ENCODE results near the gene CRYBG2.

The CRYBG2 gene

GRCh38 chr1:26290882-26291261 lies 63.1 kb downstream of the CRYBG2 start:
- no peaks in the 10 kb centered on the region for H3K9me3 ChIP-seq (replicated peaks; ENCODE audit: insufficient read depth, low read length)
- H3K9ac ChIP-seq (ENCODE audit: low read length): no peak overlapping the region
- H3K36me3 ChIP-seq (replicated peaks; ENCODE audit: insufficient read depth, low read length): no peaks in the 10 kb centered on the region
- H4K20me1 ChIP-seq (ENCODE audit: insufficient read depth, low read length): no peaks in the 10 kb centered on the region
- H3K4me1 ChIP-seq (ENCODE audit: low read length): peaks cover 34% of the 10 kb centered on the region
- no peaks in the 10 kb centered on the region for H3K9me2 ChIP-seq (replicated peaks; ENCODE audit: insufficient read depth, low read length)
- H3F3A ChIP-seq (ENCODE audit: insufficient read depth, low read length): peaks cover 16% of the 10 kb centered on the region
- no peaks in the 10 kb centered on the region for H3K27me3 ChIP-seq (replicated peaks; ENCODE audit: insufficient read depth, low read length)
- H3K4me3 ChIP-seq (ENCODE audit: low read length): no peak overlapping the region
- no peak overlapping the region for H2AFZ ChIP-seq (ENCODE audit: low read length)
- DNase-seq: no peak
- no peaks in the 10 kb centered on the region for H3K79me2 ChIP-seq (ENCODE audit: low read length)
- TF ChIP-seq EZH2 (optimal IDR thresholded peaks at IDR 0.05; ENCODE audit: low read depth, low read length): no peak
- no peak for TF ChIP-seq EZH2phosphoT487 (IDR thresholded peaks at IDR 0.05; ENCODE audit: low read length)
- TF ChIP-seq, protein P1, sequence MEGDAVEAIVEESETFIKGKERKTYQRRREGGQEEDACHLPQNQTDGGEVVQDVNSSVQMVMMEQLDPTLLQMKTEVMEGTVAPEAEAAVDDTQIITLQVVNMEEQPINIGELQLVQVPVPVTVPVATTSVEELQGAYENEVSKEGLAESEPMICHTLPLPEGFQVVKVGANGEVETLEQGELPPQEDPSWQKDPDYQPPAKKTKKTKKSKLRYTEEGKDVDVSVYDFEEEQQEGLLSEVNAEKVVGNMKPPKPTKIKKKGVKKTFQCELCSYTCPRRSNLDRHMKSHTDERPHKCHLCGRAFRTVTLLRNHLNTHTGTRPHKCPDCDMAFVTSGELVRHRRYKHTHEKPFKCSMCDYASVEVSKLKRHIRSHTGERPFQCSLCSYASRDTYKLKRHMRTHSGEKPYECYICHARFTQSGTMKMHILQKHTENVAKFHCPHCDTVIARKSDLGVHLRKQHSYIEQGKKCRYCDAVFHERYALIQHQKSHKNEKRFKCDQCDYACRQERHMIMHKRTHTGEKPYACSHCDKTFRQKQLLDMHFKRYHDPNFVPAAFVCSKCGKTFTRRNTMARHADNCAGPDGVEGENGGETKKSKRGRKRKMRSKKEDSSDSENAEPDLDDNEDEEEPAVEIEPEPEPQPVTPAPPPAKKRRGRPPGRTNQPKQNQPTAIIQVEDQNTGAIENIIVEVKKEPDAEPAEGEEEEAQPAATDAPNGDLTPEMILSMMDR (IDR thresholded peaks at IDR 0.05; ENCODE audit: low read length): no peak
- H3K4me2 ChIP-seq (ENCODE audit: low read depth, low read length): no peak overlapping the region
- H3K27ac ChIP-seq (ENCODE audit: low read length): no peak overlapping the region

- Histone ChIP-seq H3K9me2 (replicated peaks; ENCODE audit: insufficient read depth, low read length) (no peaks in the 10 kb centered on the region), H3K4me1 (ENCODE audit: low read length) (peaks cover 34% of the 10 kb centered on the region), H3K36me3 (replicated peaks; ENCODE audit: insufficient read depth, low read length) (no peaks in the 10 kb centered on the region), H3K79me2 (ENCODE audit: low read length) (no peaks in the 10 kb centered on the region), H3K4me2 (ENCODE audit: low read depth, low read length) (no peak overlapping the region), H3K9ac (ENCODE audit: low read length) (no peak overlapping the region), H3K27me3 (replicated peaks; ENCODE audit: insufficient read depth, low read length) (no peaks in the 10 kb centered on the region), H4K20me1 (ENCODE audit: insufficient read depth, low read length) (no peaks in the 10 kb centered on the region), H3F3A (ENCODE audit: insufficient read depth, low read length) (peaks cover 16% of the 10 kb centered on the region), H3K27ac (ENCODE audit: low read length) (no peak overlapping the region), H2AFZ (ENCODE audit: low read length) (no peak overlapping the region), H3K4me3 (ENCODE audit: low read length) (no peak overlapping the region), H3K9me3 (replicated peaks; ENCODE audit: insufficient read depth, low read length) (no peaks in the 10 kb centered on the region)
- TF ChIP-seq EZH2phosphoT487 (IDR thresholded peaks at IDR 0.05; ENCODE audit: low read length) (no peak), EZH2 (optimal IDR thresholded peaks at IDR 0.05; ENCODE audit: low read depth, low read length) (no peak)
- TF ChIP-seq, protein P1 (IDR thresholded peaks at IDR 0.05; ENCODE audit: low read length): no peak
- no peak for DNase-seq
These were observed 63.6 kb downstream of the CRYBG2 start for GRCh38 chr1:26290122-26290881.

- H3K9me2 ChIP-seq (replicated peaks; ENCODE audit: insufficient read depth, low read length): no peaks in the 10 kb centered on the region
- H3K36me3 ChIP-seq (replicated peaks; ENCODE audit: insufficient read depth, low read length): no peaks in the 10 kb centered on the region
- TF ChIP-seq EZH2phosphoT487 (IDR thresholded peaks at IDR 0.05; ENCODE audit: low read length) (no peak), EZH2 (optimal IDR thresholded peaks at IDR 0.05; ENCODE audit: low read depth, low read length) (no peak)
- TF ChIP-seq, protein P1 (IDR thresholded peaks at IDR 0.05; ENCODE audit: low read length): no peak
- H3K4me3 ChIP-seq (ENCODE audit: low read length): no peak overlapping the region
- peaks cover 34% of the 10 kb centered on the region for H3K4me1 ChIP-seq (ENCODE audit: low read length)
- no peak overlapping the region for H3K27ac ChIP-seq (ENCODE audit: low read length)
- H3K79me2 ChIP-seq (ENCODE audit: low read length): no peaks in the 10 kb centered on the region
- no peak for DNase-seq
- no peaks in the 10 kb centered on the region for H3K9me3 ChIP-seq (replicated peaks; ENCODE audit: insufficient read depth, low read length)
- H4K20me1 ChIP-seq (ENCODE audit: insufficient read depth, low read length): no peaks in the 10 kb centered on the region
- H3F3A ChIP-seq (ENCODE audit: insufficient read depth, low read length): peaks cover 16% of the 10 kb centered on the region
- no peak overlapping the region for H3K4me2 ChIP-seq (ENCODE audit: low read depth, low read length)
- no peak overlapping the region for H3K9ac ChIP-seq (ENCODE audit: low read length)
- no peak overlapping the region for H2AFZ ChIP-seq (ENCODE audit: low read length)
- H3K27me3 ChIP-seq (replicated peaks; ENCODE audit: insufficient read depth, low read length): no peaks in the 10 kb centered on the region
These were observed 64.5 kb downstream of the CRYBG2 start for GRCh38 chr1:26289158-26290059.
